GM04503 (cell line): Measurements from ENCODE around the gene OSBPL2.

Experiments used
- DNase-seq: peaks from one replicate; pipeline ENCODE4 v3.0.0-alpha.2; 2012; ENCODE audit warnings: low read depth

Gene OSBPL2

GRCh38 chr20:62235777-62236157 is 2.6 kb upstream of the OSBPL2 start:
- DNase-seq, result no peak

- DNase-seq, result no peak
Measured at GRCh38 chr20:62236200-62236599, 2.1 kb upstream of the OSBPL2 start.

- DNase-seq, result no peak
Measured at GRCh38 chr20:62236766-62237513, 1.4 kb upstream of the OSBPL2 start.

- no peak for DNase-seq
Measured at GRCh38 chr20:62237514-62237800, 864 bp upstream of the OSBPL2 start.

- no peak for DNase-seq
Measured at GRCh38 chr20:62238569-62239277, 402 bp downstream of the OSBPL2 start.

- DNase-seq, result no peak
Measured at GRCh38 chr20:62239278-62239879, 1.1 kb downstream of the OSBPL2 start.

- no peak for DNase-seq
Measured at GRCh38 chr20:62240020-62240685, 1.8 kb downstream of the OSBPL2 start.

- DNase-seq, result no peak
Measured at GRCh38 chr20:62241506-62241905, 3.2 kb downstream of the OSBPL2 start.

- no peak for DNase-seq
Measured at GRCh38 chr20:62242176-62242575, 3.9 kb downstream of the OSBPL2 start.

GRCh38 chr20:62243106-62243505 is 4.8 kb downstream of the OSBPL2 start:
- no peak for DNase-seq

- no peak for DNase-seq
Measured at GRCh38 chr20:62243906-62244515, 5.7 kb downstream of the OSBPL2 start.

- DNase-seq, result no peak
Measured at GRCh38 chr20:62244644-62245108, 6.4 kb downstream of the OSBPL2 start.

- no peak for DNase-seq
Measured at GRCh38 chr20:62245911-62246280, 7.6 kb downstream of the OSBPL2 start.

- DNase-seq, result no peak
Measured at GRCh38 chr20:62246431-62246830, 8.1 kb downstream of the OSBPL2 start.

GRCh38 chr20:62246872-62247652 is 8.7 kb downstream of the OSBPL2 start:
- DNase-seq, result no peak

GRCh38 chr20:62248890-62249560 is 10.7 kb downstream of the OSBPL2 start:
- no peak for DNase-seq

GRCh38 chr20:62252342-62252966 is 14.1 kb downstream of the OSBPL2 start:
- no peak for DNase-seq

GRCh38 chr20:62253398-62253797 is 15.1 kb downstream of the OSBPL2 start:
- DNase-seq, result no peak

- DNase-seq, result no peak
Measured at GRCh38 chr20:62254021-62254724, 15.9 kb downstream of the OSBPL2 start.

- DNase-seq, result no peak
Measured at GRCh38 chr20:62255976-62256375, 17.7 kb downstream of the OSBPL2 start.
